ENCODE data around the gene POLL.

Gene POLL

GRCh38 chr10:101558204-101558603, 29.9 kb downstream of the POLL start:
- H3K36me3 ChIP-seq (replicated peaks) = peaks cover 2% of the 10 kb centered on the region
- TF ChIP-seq CTCF (IDR thresholded peaks at IDR 0.05; ENCODE audit: low read depth, low read length, missing control alignments) = no peak
- H3K4me3 ChIP-seq (ENCODE audit: low read depth, low read length) = no peak overlapping the region
- no peak overlapping the region for H3K27ac ChIP-seq
- in situ Hi-C loops (cut with HindIII; ENCODE audit: low pct_ligation_motif_present, low sequenced_read_pairs) = no loop called here
- no peak for DNase-seq
- H3K27me3 ChIP-seq (replicated peaks) = no peaks in the 10 kb centered on the region

- TF ChIP-seq CTCF (IDR thresholded peaks at IDR 0.05; ENCODE audit: low read depth, low read length, missing control alignments) = no peak
- H3K27ac ChIP-seq = no peak overlapping the region
- in situ Hi-C loops (cut with HindIII; ENCODE audit: low pct_ligation_motif_present, low sequenced_read_pairs) = no loop called here
- H3K36me3 ChIP-seq (replicated peaks) = peaks cover 5% of the 10 kb centered on the region
- H3K4me3 ChIP-seq (ENCODE audit: low read depth, low read length) = no peak overlapping the region
- no peak for DNase-seq
- H3K27me3 ChIP-seq (replicated peaks) = no peaks in the 10 kb centered on the region
These were observed 30.5 kb downstream of the POLL start for GRCh38 chr10:101557541-101557940.

GRCh38 chr10:101552442-101552841, 35.6 kb downstream of the POLL start:
- in situ Hi-C loops (cut with HindIII; ENCODE audit: low pct_ligation_motif_present, low sequenced_read_pairs) = no loop called here
- peaks cover 8% of the 10 kb centered on the region for H3K36me3 ChIP-seq (replicated peaks)
- H3K27me3 ChIP-seq (replicated peaks) = no peaks in the 10 kb centered on the region
- no peak overlapping the region for H3K27ac ChIP-seq
- H3K4me3 ChIP-seq (ENCODE audit: low read depth, low read length) = no peak overlapping the region
- TF ChIP-seq CTCF (IDR thresholded peaks at IDR 0.05; ENCODE audit: low read depth, low read length, missing control alignments) = no peak
- DNase-seq = no peak

GRCh38 chr10:101550965-101551364, 37.1 kb downstream of the POLL start:
- Histone ChIP-seq H3K27me3 (replicated peaks) (no peaks in the 10 kb centered on the region), H3K36me3 (replicated peaks) (peaks cover 8% of the 10 kb centered on the region), H3K4me3 (ENCODE audit: low read depth, low read length) (no peak overlapping the region), H3K27ac (no peak overlapping the region)
- DNase-seq = no peak
- TF ChIP-seq CTCF (IDR thresholded peaks at IDR 0.05; ENCODE audit: low read depth, low read length, missing control alignments) = no peak
- in situ Hi-C loops (cut with HindIII; ENCODE audit: low pct_ligation_motif_present, low sequenced_read_pairs) = no loop called here

GRCh38 chr10:101545898-101546297, 42.2 kb downstream of the POLL start:
- no peaks in the 10 kb centered on the region for H3K27me3 ChIP-seq (replicated peaks)
- no peak for DNase-seq

More at GRCh38 chr10:101545898-101546297, 42.2 kb downstream of the POLL start:
- no peaks in the 10 kb centered on the region for H3K36me3 ChIP-seq (replicated peaks)
- no peak overlapping the region for H3K4me3 ChIP-seq (ENCODE audit: low read depth, low read length)
- TF ChIP-seq CTCF (IDR thresholded peaks at IDR 0.05; ENCODE audit: low read depth, low read length, missing control alignments) = no peak
- in situ Hi-C loops (cut with HindIII; ENCODE audit: low pct_ligation_motif_present, low sequenced_read_pairs) = no loop called here
- no peak overlapping the region for H3K27ac ChIP-seq
